T-cell (primary cell): Measurements from ENCODE around the gene ELP5. TPM values are rescaled to one million over a fixed set of nuclear protein-coding genes. Genes with fewer than 3 reads are reported as not detected.

Experiments used
- ATAC-seq, 4 experiments: fragments of 200-7000 bp in 3 of 4; fragments of 150-1000 bp in 1 of 4; cut with Tn5 transposase; replicated peaks in 1 of 4; 1 replicate in 3 of 4; 2 replicates in 1 of 4; pipeline ENCODE4 v1.10.0; 2021; ENCODE audit warnings: moderate library complexity in 3 of 4, mild to moderate bottlenecking in 2 of 4, moderate number of reproducible peaks in 1 of 4
- CTCF ChIA-PET, 2 donors: fragments of 300-600 bp; sonication (Branson Sonifier 250); formaldehyde crosslinking; loops; one replicate each; lab custom pipeline; 2022; ENCODE audit warnings: antibody characterized with exemption in 2 of 2; lab: Charles Lee
- POLR2A ChIA-PET, 2 donors: fragments of 300-600 bp; sonication (Branson Sonifier 250); formaldehyde crosslinking; loops; one replicate each; lab custom pipeline; 2022; ENCODE audit warnings: antibody characterized with exemption in 2 of 2; lab: Charles Lee
- DNase-seq, 35 experiments: peaks; one replicate each; pipeline versions ENCODE4 v3.0.0 to v3.0.0-alpha.2; 2013 to 2023
- H3K27ac ChIP-seq: one replicate; pipeline ENCODE4 v1.5.1; 2013; ENCODE audit warnings: low read length
- H3K27me3 ChIP-seq, 2 experiments: replicated peaks in 1 of 2; 1 replicate in 1 of 2; 2 replicates in 1 of 2; pipeline versions ENCODE4 v1.6.1 to v1.7.0; 2013; ENCODE audit warnings: low read length in 1 of 2, mixed read lengths in 1 of 2; ENCODE audit not compliant: control insufficient read depth in 2 of 2, insufficient read depth in 2 of 2; ENCODE audit errors: extremely low read depth in 1 of 2
- H3K36me3 ChIP-seq, 2 donors: 1 replicate in 1 of 2; 2 replicates in 1 of 2; pipeline versions ENCODE4 v1.6.1 to v1.7.0; 2013; ENCODE audit warnings: low read length in 1 of 2; ENCODE audit not compliant: control insufficient read depth in 2 of 2, insufficient read depth in 1 of 2; ENCODE audit errors: extremely low read depth in 1 of 2
- H3K4me1 ChIP-seq, 2 experiments: 1 replicate in 1 of 2; 2 replicates in 1 of 2; pipeline versions ENCODE4 v1.6.1 to v1.7.0; 2013; ENCODE audit warnings: low read length in 2 of 2, mixed read lengths in 1 of 2; ENCODE audit not compliant: insufficient read depth in 2 of 2, control insufficient read depth in 1 of 2; ENCODE audit errors: extremely low read depth in 1 of 2
- H3K4me3 ChIP-seq, 2 donors: 1 replicate in 1 of 2; 2 replicates in 1 of 2; pipeline versions ENCODE4 v1.5.1 to v1.7.0; 2013; ENCODE audit warnings: mild to moderate bottlenecking in 2 of 2, low read length in 1 of 2, moderate library complexity in 1 of 2; ENCODE audit not compliant: control insufficient read depth in 1 of 2; ENCODE audit errors: extremely low read depth in 1 of 2
- H3K9me3 ChIP-seq: 2 replicates; pipeline ENCODE4 v1.7.0; 2013
- H3K27ac Mint-ChIP-seq, 2 donors: one replicate each; pipeline ENCODE4 v1.8.0; 2020 to 2021; ENCODE audit warnings: mild to moderate bottlenecking in 2 of 2, mixed read lengths in 2 of 2
- H3K27me3 Mint-ChIP-seq, 2 donors: one replicate each; pipeline ENCODE4 v1.8.0; 2021 to 2022; ENCODE audit warnings: mixed read lengths in 2 of 2
- H3K36me3 Mint-ChIP-seq: one replicate; pipeline ENCODE4 v1.8.0; 2021; ENCODE audit warnings: mixed read lengths
- H3K4me1 Mint-ChIP-seq, 3 donors: one replicate each; pipeline ENCODE4 v1.8.0; 2020 to 2022; ENCODE audit warnings: mixed read lengths in 3 of 3, mild to moderate bottlenecking in 1 of 3
- H3K4me3 Mint-ChIP-seq, 3 donors: one replicate each; pipeline ENCODE4 v1.8.0; 2020 to 2022; ENCODE audit warnings: mild to moderate bottlenecking in 3 of 3, mixed read lengths in 3 of 3, moderate library complexity in 3 of 3
- H3K9me3 Mint-ChIP-seq, 3 donors: one replicate each; pipeline ENCODE4 v1.8.0; 2020 to 2022; ENCODE audit warnings: mixed read lengths in 3 of 3
- WGBS: methylation state at CpG from one replicate; pipeline ENCODE4 v1.1.5; 2013; ENCODE audit warnings: missing lambda C conversion rate; ENCODE audit not compliant: insufficient coverage; 5-methylcytosine and 5-hydroxymethylcytosine counted together
- total RNA-seq, 35 experiments: library from RNA in 6 of 35; stranded (reverse) in 6 of 35; fragments of 120-200 nt in 1 of 35; gene quantifications; one replicate each; pipeline versions ENCODE4 v1.2.1 to v1.2.4 and lab custom pipeline; 2013 to 2026

Gene ELP5
- total RNA-seq, 5 donors from 2014 or later (not counting 1 experiment from before 2014, with no cell fraction given), result 29.8 to 35.9 (median 33.3) TPM

DNA sequence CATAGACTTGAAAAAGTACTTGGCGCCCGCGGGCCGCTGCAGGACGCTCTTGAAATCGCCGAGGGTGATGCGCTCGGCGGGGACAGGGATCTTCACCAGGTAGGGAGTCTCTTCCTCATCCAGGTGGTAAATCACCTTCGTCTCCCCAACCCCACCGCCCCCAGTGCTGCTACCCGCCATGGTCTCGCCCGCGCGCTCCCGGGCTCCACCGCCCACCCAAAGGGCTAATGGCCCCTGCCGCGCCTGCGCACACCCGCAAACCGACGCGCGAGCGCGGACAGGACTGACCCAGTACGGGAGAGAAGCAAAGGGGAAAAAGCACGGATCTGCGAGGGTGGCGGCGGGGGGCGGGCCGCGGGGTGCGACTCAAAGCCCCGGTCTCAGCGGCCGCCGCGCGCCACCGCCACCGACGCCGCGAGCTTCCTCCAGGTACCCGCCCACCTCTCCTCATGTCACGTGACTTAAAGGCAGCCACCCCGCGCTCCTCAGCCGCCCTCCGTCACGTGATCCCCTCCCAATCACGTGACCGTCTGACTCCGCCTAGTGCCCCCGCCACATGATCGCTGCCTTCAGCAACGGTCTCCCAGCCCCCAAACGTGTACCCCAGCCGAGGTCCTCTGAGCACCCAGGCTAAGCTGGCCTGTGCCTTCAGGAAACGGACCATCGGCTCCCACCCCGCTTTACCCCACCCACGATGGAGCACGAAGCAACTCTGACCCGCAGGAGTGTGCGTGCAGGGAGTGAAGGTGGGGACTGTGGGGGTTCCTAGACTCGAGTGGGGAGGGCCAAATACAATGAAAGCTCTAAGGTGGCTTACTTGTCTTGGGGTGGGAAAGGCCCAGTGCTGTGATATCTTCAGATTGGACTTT lies 17.7 kb upstream of the ELP5 start, which contains the start of gene DVL2:
DVL2 (minus strand) TSS at position 435 of the 869 bp plus-strand sequence; CDS start at position 180, 255 bp downstream.
- H3K27me3 ChIP-seq, result no peaks in the 10 kb centered on the region
- Mint-ChIP-seq H3K27me3 (no peaks in the 10 kb centered on the region), H3K4me1 (peaks cover 51 to 57% (median 54%) of the 10 kb centered on the region in 3 donors), H3K36me3 (peaks cover 26% of the 10 kb centered on the region), H3K4me3 (peak within 1 kb of the TSS; percentile 89 to 99 (median 91)), H3K27ac (peak within 1 kb of the TSS; percentile 90 to 92), H3K9me3 (no peaks in the 10 kb centered on the region)
- DNase-seq (peak; percentile 81 to 97 (median 93)), ATAC-seq (peak; percentile 54 to 68 (median 58))
- peaks cover 3 to 34% of the 10 kb centered on the region in 2 donors for H3K36me3 ChIP-seq
- H3K27ac ChIP-seq, result peak within 1 kb of the TSS; percentile 35
- peak within 1 kb of the TSS; percentile 55 to 67 for H3K4me3 ChIP-seq
- H3K9me3 ChIP-seq, result no peaks in the 10 kb centered on the region
- peaks cover 11 to 48% of the 10 kb centered on the region in 2 experiments for H3K4me1 ChIP-seq
- under 1% methylated on average over 63 of the region's 72 CpGs for WGBS
- ChIA-PET CTCF (interaction anchor here (0.6 to 1.5 kb wide), 2 partner anchors 15 to 101 kb away, joined by 3 to 7 read pairs; partner anchors contain the start of genes ACADVL (in 1 of the 2) and DLG4 (in 1 of the 2)), POLR2A (interaction anchor here (0.6 to 0.7 kb wide), 4 partner anchors 8 to 920 kb away, joined by 3 to 10 read pairs (median 3); partner anchors contain the start of gene GABARAP (in 1 of the 2))

DNA sequence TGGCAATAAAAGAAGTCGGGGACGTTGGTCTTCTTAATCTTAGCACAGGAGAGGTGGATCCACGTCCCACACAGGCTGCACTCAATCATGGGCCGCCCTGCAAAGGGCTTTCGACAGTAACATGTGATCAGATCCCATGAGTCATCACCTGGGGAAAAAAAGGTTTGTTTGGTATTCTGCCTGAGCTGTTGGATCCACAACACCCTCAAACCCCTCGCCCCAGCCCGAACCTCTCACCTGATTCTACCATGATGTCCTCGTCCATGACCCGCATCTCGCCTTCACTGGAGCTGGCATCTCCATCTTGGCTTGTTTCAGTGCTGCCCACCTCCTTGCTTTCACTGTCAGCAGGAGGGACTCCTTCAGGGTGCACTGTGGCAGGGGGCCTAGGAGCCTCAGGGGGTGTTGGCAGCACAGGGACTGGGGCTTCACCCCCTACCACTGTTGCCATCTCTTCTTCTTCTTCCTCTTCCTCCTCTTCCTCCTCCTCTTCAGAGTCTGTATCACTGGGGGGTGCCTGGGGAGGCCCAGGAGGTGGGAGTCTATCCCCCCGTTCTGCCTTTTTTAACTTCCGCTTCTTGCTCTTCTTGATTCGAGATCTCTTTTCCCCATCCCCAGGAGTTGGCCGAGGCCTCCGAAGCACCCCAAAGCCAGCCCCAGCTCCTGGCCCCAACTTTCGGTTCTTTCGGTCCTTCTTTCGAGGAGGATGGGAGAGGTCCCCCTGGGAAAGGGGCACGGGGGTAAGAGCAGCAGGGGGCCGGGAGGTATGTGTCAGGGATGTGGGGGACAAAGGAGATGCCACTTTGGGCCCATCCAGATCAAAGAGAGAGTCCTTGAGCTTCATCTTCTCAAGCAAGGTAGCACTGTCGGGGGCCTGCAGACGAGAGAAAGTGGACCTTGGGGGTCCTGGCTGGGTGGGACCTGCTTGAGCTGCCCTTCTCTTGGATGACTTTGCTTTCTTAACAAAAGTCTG lies 16.0 kb upstream of the ELP5 start:
- Mint-ChIP-seq H3K27me3 (no peaks in the 10 kb centered on the region), H3K4me3 (peak overlapping the region; percentile 36 to 99 (median 91)), H3K9me3 (no peaks in the 10 kb centered on the region), H3K36me3 (peaks cover 25% of the 10 kb centered on the region), H3K27ac (peak overlapping the region; percentile 55 to 92), H3K4me1 (peaks cover 62 to 68% (median 64%) of the 10 kb centered on the region in 3 donors)
- peaks cover 0 to 30% of the 10 kb centered on the region in 2 donors for H3K36me3 ChIP-seq
- DNase-seq, result no peak
- peaks cover 18 to 62% of the 10 kb centered on the region in 2 experiments for H3K4me1 ChIP-seq
- ATAC-seq, result no peak
- no peak overlapping the region for H3K4me3 ChIP-seq
- CTCF ChIA-PET, result no interaction called here
- no peaks in the 10 kb centered on the region for H3K27me3 ChIP-seq
- no peaks in the 10 kb centered on the region for H3K9me3 ChIP-seq
- H3K27ac ChIP-seq, result no peak overlapping the region
- 81% methylated on average over 9 of the region's 22 CpGs for WGBS
- POLR2A ChIA-PET, result no interaction called here

DNA sequence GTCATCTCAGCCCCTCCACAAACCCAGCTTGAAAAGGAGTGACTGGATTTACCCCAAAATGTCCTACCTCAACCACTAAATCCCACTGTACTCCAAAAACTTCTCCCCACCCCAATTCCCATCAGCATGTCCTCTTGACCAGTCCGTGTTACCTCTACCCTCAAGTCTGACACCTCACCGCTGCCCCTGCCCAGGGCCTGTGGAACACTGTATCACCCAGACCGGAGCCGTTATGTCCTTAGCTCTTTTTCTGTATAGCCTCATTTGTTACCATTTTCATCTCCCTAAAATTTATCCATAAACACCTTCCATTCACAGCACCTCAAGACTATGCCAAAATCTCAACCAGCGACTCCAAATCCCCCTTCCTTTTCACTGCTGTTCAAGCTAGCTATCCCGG lies 15.2 kb upstream of the ELP5 start:
- ATAC-seq (no peak), DNase-seq (no peak)
- Mint-ChIP-seq H3K4me3 (peak overlapping the region; percentile 97 to 99 (median 98)), H3K27me3 (no peaks in the 10 kb centered on the region), H3K9me3 (no peaks in the 10 kb centered on the region), H3K27ac (peak overlapping the region; percentile 56 to 87), H3K36me3 (peaks cover 29% of the 10 kb centered on the region), H3K4me1 (peaks cover 68 to 73% (median 70%) of the 10 kb centered on the region in 3 donors)
- Histone ChIP-seq H3K27me3 (no peaks in the 10 kb centered on the region), H3K9me3 (no peaks in the 10 kb centered on the region), H3K27ac (no peak overlapping the region), H3K4me3 (no peak overlapping the region), H3K4me1 (peaks cover 25 to 70% of the 10 kb centered on the region in 2 experiments), H3K36me3 (peaks cover 0 to 32% of the 10 kb centered on the region in 2 donors)
- CTCF ChIA-PET, result interaction anchor here in 1 of 2 donors (0.5 kb wide), 1 partner anchor 18 kb away, joined by 3 read pairs; no protein-coding TSS in a partner anchor
- POLR2A ChIA-PET, result no interaction called here
- WGBS, result 92% methylated on average over 6 of the region's 6 CpGs

DNA sequence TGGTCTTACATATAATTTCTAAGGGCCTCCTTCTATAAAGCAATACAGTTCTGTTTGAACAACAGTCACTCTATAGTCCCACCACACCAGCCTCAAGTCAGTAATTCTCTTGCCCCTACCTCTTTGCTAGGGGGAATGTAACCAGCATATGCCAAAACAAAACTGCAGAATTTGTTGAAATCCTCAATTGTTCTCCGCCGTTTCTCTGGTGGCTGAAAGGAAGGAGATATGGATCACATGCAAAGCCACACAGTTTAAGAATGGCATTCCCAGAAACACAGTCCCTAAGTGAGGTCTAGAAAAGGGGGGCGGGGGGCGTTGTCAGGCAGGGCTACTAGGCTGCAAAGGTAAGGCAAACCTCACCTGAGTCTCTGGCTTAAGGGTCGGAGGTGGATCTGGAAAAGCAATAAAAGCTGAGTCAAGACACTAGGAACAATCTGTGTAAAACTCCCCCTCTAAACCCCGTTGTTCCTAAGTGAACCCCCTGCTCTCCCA lies 14.7 kb upstream of the ELP5 start:
- DNase-seq (no peak), ATAC-seq (no peak)
- Mint-ChIP-seq H3K27me3 (no peaks in the 10 kb centered on the region), H3K27ac (peak overlapping the region; percentile 56 to 87), H3K36me3 (peaks cover 25% of the 10 kb centered on the region), H3K4me3 (peak overlapping the region; percentile 97 to 99 (median 98)), H3K9me3 (no peaks in the 10 kb centered on the region), H3K4me1 (peaks cover 67 to 73% (median 70%) of the 10 kb centered on the region in 3 donors)
- WGBS, result 30% methylated on average over 2 of the region's 6 CpGs
- H3K4me3 ChIP-seq, result peak overlapping the region; percentile 19 to 93
- H3K27me3 ChIP-seq, result no peaks in the 10 kb centered on the region
- H3K36me3 ChIP-seq, result peaks cover 0 to 32% of the 10 kb centered on the region in 2 donors
- H3K27ac ChIP-seq, result peak overlapping the region; percentile 27
- peaks cover 25 to 73% of the 10 kb centered on the region in 2 experiments for H3K4me1 ChIP-seq
- ChIA-PET CTCF (interaction anchor here in 1 of 2 donors (0.5 kb wide), 1 partner anchor 18 kb away, joined by 3 read pairs; no protein-coding TSS in a partner anchor), POLR2A (no interaction called here)
- no peaks in the 10 kb centered on the region for H3K9me3 ChIP-seq

DNA sequence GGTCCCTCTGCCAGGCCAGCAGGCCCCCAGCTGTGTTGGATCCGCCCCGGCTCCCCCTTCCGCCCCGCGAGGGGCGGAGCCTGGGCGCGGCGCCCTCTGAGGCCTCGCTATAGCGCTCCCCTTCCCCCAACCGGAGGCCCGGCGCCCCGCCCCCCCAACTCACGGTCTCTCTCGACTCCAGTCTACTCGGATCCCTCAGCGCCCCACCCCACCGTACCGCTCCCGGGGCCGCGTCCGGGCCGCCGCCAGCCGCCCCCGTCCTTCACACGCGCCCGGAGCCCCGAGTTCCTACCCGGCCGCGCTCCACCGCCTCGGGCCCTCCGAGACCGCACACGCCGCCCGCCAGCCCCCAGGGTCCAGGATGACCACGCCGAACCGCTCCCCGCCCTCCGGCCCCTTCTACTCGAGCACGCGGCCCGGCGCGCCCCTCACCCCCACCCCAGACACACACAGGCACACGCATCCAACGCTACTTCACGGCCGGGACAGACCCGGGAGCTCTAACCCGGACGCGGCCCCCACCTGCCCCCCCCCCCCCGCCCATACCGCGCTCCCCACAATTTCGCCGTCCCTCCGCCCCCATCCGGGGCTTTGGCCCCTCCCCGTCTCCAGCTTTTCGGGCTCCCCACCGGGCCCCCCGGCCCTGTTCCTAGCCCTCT lies 14.1 kb upstream of the ELP5 start:
- H3K4me3 ChIP-seq, result peak overlapping the region; percentile 36 to 93
- H3K27me3 Mint-ChIP-seq, result peaks cover 0 to 2% of the 10 kb centered on the region in 2 donors
- H3K36me3 ChIP-seq, result peaks cover 0 to 32% of the 10 kb centered on the region in 2 donors
- H3K4me1 Mint-ChIP-seq, result peaks cover 65 to 73% (median 68%) of the 10 kb centered on the region in 3 donors
- peak overlapping the region; percentile 75 to 94 for H3K27ac Mint-ChIP-seq
- H3K36me3 Mint-ChIP-seq, result peaks cover 25% of the 10 kb centered on the region
- POLR2A ChIA-PET, result interaction anchor here in 1 of 2 donors (0.5 to 0.7 kb wide), 2 partner anchors 105 to 352 kb away, joined by 3 to 4 read pairs; no protein-coding TSS in a partner anchor
- H3K4me3 Mint-ChIP-seq, result peak overlapping the region; percentile 97 to 99 (median 98)
- H3K4me1 ChIP-seq, result peaks cover 25 to 68% of the 10 kb centered on the region in 2 experiments
- no peaks in the 10 kb centered on the region for H3K27me3 ChIP-seq
- H3K9me3 ChIP-seq, result no peaks in the 10 kb centered on the region
- no peaks in the 10 kb centered on the region for H3K9me3 Mint-ChIP-seq
- H3K27ac ChIP-seq, result peak overlapping the region; percentile 74
- 0% methylated on average over 47 of the region's 73 CpGs for WGBS
- CTCF ChIA-PET, result interaction anchor here (0.7 to 1.2 kb wide), 3 partner anchors 12 to 1319 kb away, joined by 3 to 6 read pairs (median 3); partner anchors contain the start of genes ACADVL (in 1 of the 2) and DLG4 (in 1 of the 2)
- ATAC-seq, result peak; percentile 24 to 35 (median 30)
- peak; percentile 51 to 85 (median 69) for DNase-seq
